Endothelial cell of umbilical vein (primary cell): ENCODE results near the gene SNRNP200. TPM values are rescaled to one million over a fixed set of nuclear protein-coding genes. Genes with fewer than 3 reads are reported as not detected.

Experiments used
- BruUV-seq: library from RNA; stranded (reverse); fragments of 400-500 nt; replicated peaks from 2 replicates; lab custom pipeline; 2021; lab: Mats Ljungman, UMichigan
- CTCF ChIA-PET: fragments of 300-600, 350-600 bp; sonication (Branson Sonifier 250); formaldehyde crosslinking; loops from one replicate; lab custom pipeline; 2021; ENCODE audit warnings: antibody characterized with exemption, inconsistent platforms; lab: Charles Lee
- POLR2A ChIA-PET: fragments of 300-600, 350-600 bp; sonication (Branson Sonifier 250); formaldehyde crosslinking; loops from one replicate; lab custom pipeline; 2021; ENCODE audit warnings: antibody characterized with exemption, inconsistent platforms; lab: Charles Lee
- DNase-seq: peaks from one replicate; pipeline ENCODE4 v3.0.0-alpha.2; 2011; ENCODE audit warnings: low read depth, low spot score
- FAIRE-seq: peaks from 2 replicates; lab custom pipeline; 2011; peaks lifted over from hg19 to GRCh38; lab: Jason Lieb, UNC
- H2AFZ ChIP-seq: 2 replicates; pipeline ENCODE4 v1.6.0; 2012; ENCODE audit warnings: low read depth, low read length, control low read depth, inconsistent platforms
- H3K27ac ChIP-seq: 2 replicates; pipeline ENCODE4 v1.5.1; 2011; ENCODE audit warnings: low read depth, mild to moderate bottlenecking, control low read depth, low read length, moderate library complexity; ENCODE audit not compliant: insufficient read depth
- H3K27me3 ChIP-seq, 2 experiments: 2 replicates each; pipeline versions ENCODE4 v1.6.0 to v1.6.1; 2011; ENCODE audit warnings: low read length in 2 of 2, mixed read lengths in 1 of 2; ENCODE audit not compliant: control insufficient read depth in 2 of 2, insufficient read depth in 2 of 2
- H3K36me3 ChIP-seq, 2 experiments: 2 replicates in 1 of 2; 3 replicates in 1 of 2; pipeline ENCODE4 v1.5.1; 2011; ENCODE audit warnings: low read length in 2 of 2, mild to moderate bottlenecking in 1 of 2, moderate library complexity in 1 of 2; ENCODE audit not compliant: control insufficient read depth in 2 of 2, insufficient read depth in 2 of 2; ENCODE audit errors: extremely low read depth in 1 of 2
- H3K4me1 ChIP-seq: 3 replicates; pipeline ENCODE4 v1.5.1; 2011; ENCODE audit warnings: mild to moderate bottlenecking, low read length; ENCODE audit not compliant: control insufficient read depth, insufficient read depth; ENCODE audit errors: extremely low read depth
- H3K4me2 ChIP-seq: 2 replicates; pipeline ENCODE4 v1.6.1; 2011; ENCODE audit warnings: low read length, control low read depth, mixed read lengths; ENCODE audit not compliant: insufficient read depth
- H3K4me3 ChIP-seq, 3 experiments: fragments of 200-600 bp in 1 of 3; sonication (generic), shearing (Covaris generic) in 1 of 3; replicated peaks in 1 of 3; 2 replicates each; pipeline ENCODE4 v1.5.1; 2011 to 2016; ENCODE audit warnings: control low read depth in 3 of 3, low read length in 3 of 3, mild to moderate bottlenecking in 2 of 3, inconsistent platforms in 1 of 3, low read depth in 1 of 3, moderate library complexity in 1 of 3; ENCODE audit not compliant: insufficient read depth in 1 of 3
- H3K79me2 ChIP-seq: 2 replicates; pipeline ENCODE4 v1.6.0; 2012; ENCODE audit warnings: low read length, inconsistent platforms; ENCODE audit not compliant: control insufficient read depth, insufficient read depth
- H3K9ac ChIP-seq: replicated peaks from 2 replicates; pipeline ENCODE3; 2011; ENCODE audit warnings: low read length, control low read depth; ENCODE audit not compliant: insufficient read depth; ENCODE audit errors: extremely low read depth
- H3K9me1 ChIP-seq: replicated peaks from 3 replicates; pipeline ENCODE4 v1.6.0; 2011; ENCODE audit warnings: mild to moderate bottlenecking, low read length; ENCODE audit not compliant: control insufficient read depth, insufficient read depth; ENCODE audit errors: extremely low read depth
- H3K9me3 ChIP-seq: replicated peaks from 2 replicates; pipeline ENCODE4 v1.5.1; 2012; ENCODE audit warnings: low read length, inconsistent platforms; ENCODE audit not compliant: control insufficient read depth, insufficient read depth
- H4K20me1 ChIP-seq: replicated peaks from 2 replicates; pipeline ENCODE3; 2011; ENCODE audit warnings: mild to moderate bottlenecking, low read length; ENCODE audit not compliant: control insufficient read depth, insufficient read depth; ENCODE audit errors: extremely low read depth
- CTCF ChIP-seq, 2 donors: IDR thresholded peaks; 1 replicate in 1 of 2; 2 replicates in 1 of 2; pipeline ENCODE4 v1.5.1; 2011; ENCODE audit warnings: low read length in 2 of 2, mild to moderate bottlenecking in 2 of 2, moderate library complexity in 2 of 2, control low read depth in 1 of 2, inconsistent platforms in 1 of 2, low read depth in 1 of 2; ENCODE audit not compliant: insufficient read depth in 1 of 2; ENCODE audit errors: extremely low read depth in 1 of 2
- FOS ChIP-seq: IDR thresholded peaks from 2 replicates; pipeline ENCODE4 v1.6.1; 2011; ENCODE audit warnings: mild to moderate bottlenecking, low read length, moderate library complexity, borderline replicate concordance; ENCODE audit not compliant: insufficient read depth
- JUN ChIP-seq: IDR thresholded peaks from 2 replicates; pipeline ENCODE4 v1.6.1; 2011; ENCODE audit warnings: borderline replicate concordance, low read depth; ENCODE audit not compliant: insufficient read length, insufficient read depth
- MAX ChIP-seq: IDR thresholded peaks from 2 replicates; pipeline ENCODE4 v1.6.1; 2011; ENCODE audit not compliant: insufficient read depth, insufficient read length
- POLR2AphosphoS5 ChIP-seq: IDR thresholded peaks from 2 replicates; pipeline ENCODE4 v1.6.1; 2012; ENCODE audit warnings: low read depth, mild to moderate bottlenecking, control low read depth, low read length, moderate library complexity; ENCODE audit not compliant: insufficient read depth
- dilution Hi-C: fragments of 300-500 bp; cut with MboI; formaldehyde crosslinking; loops from one replicate; pipeline ENCODE4 v1.15.0; 2019; ENCODE audit warnings: low sequenced_read_pairs; ENCODE audit not compliant: extremely low pct_ligation_motif_present
- intact Hi-C: fragments of 100-400 bp; cut with micrococcal nuclease; formaldehyde crosslinking; loops from one replicate; pipeline ENCODE4 v1.10.0; 2022
- polyA plus RNA-seq, 4 experiments: library from polyadenylated mRNA; depleted of rRNA in 3 of 4; stranded (reverse) in 3 of 4; unstranded in 1 of 4; fragments of >200 nt; gene quantifications; 2 replicates each; pipeline versions ENCODE4 v1.2.1 to v1.2.3, GENCODE V29; 2011 to 2012; ENCODE audit warnings: missing spikeins in 1 of 4
- total RNA-seq: library from RNA; stranded (reverse); gene quantifications from 2 replicates; pipeline ENCODE4 v1.2.3, GENCODE V29; 2021

SNRNP200 gene
- total and polyA plus RNA-seq, 2 donors (not counting 3 experiments of a cell fraction or from before 2014, with no cell fraction given) = 124 to 155 TPM

DNA sequence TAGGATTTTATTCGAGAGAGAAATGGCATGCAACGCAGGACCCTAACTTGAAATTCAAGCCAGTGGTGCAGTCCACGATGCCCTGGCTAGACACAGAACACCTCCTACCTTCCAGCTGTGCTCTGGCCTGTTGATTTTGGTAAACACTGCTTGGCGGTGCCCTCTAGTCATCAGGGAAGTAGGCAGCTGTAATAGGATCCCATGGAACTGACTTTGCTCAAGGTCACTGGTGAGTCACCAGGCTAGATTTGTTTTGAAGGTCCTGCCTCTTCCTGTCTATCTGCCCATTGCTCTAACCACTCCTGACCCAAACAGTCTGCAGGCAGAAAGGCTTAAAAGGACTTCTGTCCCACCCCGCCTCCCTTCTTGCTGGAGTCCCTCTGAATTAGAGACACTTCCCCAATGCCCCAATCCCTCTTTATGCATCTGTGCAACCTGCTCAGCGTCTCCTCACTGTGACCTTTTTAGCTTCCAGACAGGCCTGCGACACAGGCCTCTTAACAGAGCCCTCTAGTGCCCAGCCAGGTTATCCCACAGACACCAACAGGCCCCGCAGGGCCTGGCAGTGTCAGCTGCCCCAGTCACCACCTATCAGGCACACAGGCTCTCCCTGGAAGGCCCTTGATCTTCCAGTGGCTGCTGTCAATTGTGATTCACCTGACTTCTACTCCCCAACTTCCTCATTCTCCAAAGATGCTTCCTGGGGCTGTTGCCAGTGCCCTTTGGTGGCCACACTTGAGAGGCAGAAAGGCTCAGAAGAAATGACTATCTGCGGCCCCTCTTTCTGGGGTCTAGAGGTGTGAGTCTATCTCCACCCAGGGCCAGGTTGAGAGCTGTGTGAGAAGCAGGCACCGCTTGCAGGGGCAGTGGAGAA is 44.7 kb downstream of the SNRNP200 start:
- H3K9me1 ChIP-seq = peaks cover 6% of the 10 kb centered on the region
- H3K27me3 ChIP-seq = no peaks in the 10 kb centered on the region
- DNase-seq (peak; percentile 94), FAIRE-seq (peak; percentile 100)
- BruUV-seq = no TSS peak
- ChIA-PET CTCF (interaction anchor here (0.5 to 3.2 kb wide), 11 partner anchors 9 to 592 kb away, joined by 3 to 16 read pairs (median 7); partner anchors contain the start of genes ASTL and STARD7), POLR2A (no interaction called here)
- dilution Hi-C loops = no loop called here
- H3K36me3 ChIP-seq = peaks cover 3% of the 10 kb centered on the region in 2 experiments
- H3K4me2 ChIP-seq = peak overlapping the region; percentile 51
- H2AFZ ChIP-seq = no peak overlapping the region
- peaks cover 60% of the 10 kb centered on the region for H3K79me2 ChIP-seq
- peak overlapping the region; percentile 34 for H3K9ac ChIP-seq
- no peaks in the 10 kb centered on the region for H4K20me1 ChIP-seq
- H3K4me3 ChIP-seq = no peak overlapping the region
- peak overlapping the region; percentile 76 for H3K27ac ChIP-seq
- TF ChIP-seq MAX (no peak), FOS (peak; percentile 95), CTCF (IDR thresholded peaks at IDR 0.05; ENCODE audit: extremely low read depth in 1 of 2, insufficient read depth in 1 of 2, low read depth in 1 of 2, low read length in 2 of 2) (peak; percentile 42 to 65), POLR2AphosphoS5 (peak; percentile 79), JUN (peak; percentile 93)
- intact Hi-C loops = loop anchor here (1.0 kb wide), 2 partner anchors 18 to 52 kb away; partner anchors contain the start of gene STARD7
- H3K9me3 ChIP-seq = no peaks in the 10 kb centered on the region
- peaks cover 47% of the 10 kb centered on the region for H3K4me1 ChIP-seq
